Dermis blood vessel endothelial cell (primary cell): ENCODE data around the gene RAET1G. TPM values are rescaled to one million over a fixed set of nuclear protein-coding genes. Genes with fewer than 3 reads are reported as not detected.
A peak's percentile ranks its signal among the peaks of the same experiment; 100 is the strongest.
"Not testable (repeated sequence)": the region's sequence is repeated elsewhere in the genome, so short reads cannot be mapped to it uniquely, and the experiment has no call there.

ENCODE experiments used
- DNase-seq: peaks from one replicate; pipeline ENCODE4 v3.0.0; 2010
- total RNA-seq: library from RNA; depleted of rRNA; stranded (reverse); fragments of >200 nt; gene quantifications from 2 replicates; pipeline ENCODE4 v1.2.3, GENCODE V29; 2014

The RAET1G gene
- total RNA-seq, 1 donor from 2014 or later, result not detected

GRCh38 chr6:149910721-149911151 lies 12.2 kb downstream of the RAET1G start:
- no peak for DNase-seq

- no peak for DNase-seq
These were observed 13.0 kb downstream of the RAET1G start for GRCh38 chr6:149909701-149910470.

- not testable (repeated sequence) for DNase-seq
These were observed 14.4 kb downstream of the RAET1G start for GRCh38 chr6:149908480-149908879.

GRCh38 chr6:149907317-149907716 lies 15.6 kb downstream of the RAET1G start:
- DNase-seq, result no peak

- no peak for DNase-seq
These were observed 16.5 kb downstream of the RAET1G start for GRCh38 chr6:149906405-149906804.

- DNase-seq, result no peak
These were observed 17.0 kb downstream of the RAET1G start for GRCh38 chr6:149905911-149906371.

- DNase-seq, result no peak
These were observed 17.5 kb downstream of the RAET1G start for GRCh38 chr6:149905371-149905910.

- no peak for DNase-seq
These were observed 18.1 kb downstream of the RAET1G start for GRCh38 chr6:149904661-149905370.

- no peak for DNase-seq
These were observed 18.8 kb downstream of the RAET1G start for GRCh38 chr6:149903938-149904611.

GRCh38 chr6:149901444-149902140 lies 21.3 kb downstream of the RAET1G start:
- DNase-seq, result no peak

GRCh38 chr6:149900620-149901443 lies 22.1 kb downstream of the RAET1G start:
- no peak for DNase-seq

GRCh38 chr6:149899926-149900619 lies 22.8 kb downstream of the RAET1G start:
- DNase-seq, result no peak

- DNase-seq, result no peak
These were observed 23.4 kb downstream of the RAET1G start for GRCh38 chr6:149899486-149899885.

- no peak for DNase-seq
These were observed 24.0 kb downstream of the RAET1G start for GRCh38 chr6:149898966-149899365.

GRCh38 chr6:149897855-149898744 lies 24.8 kb downstream of the RAET1G start, which contains the start of gene RAET1E:
Gene RAET1E (minus strand): TSS chr6:149898113. CDS start chr6:149890901, 7,212 bp downstream.
- DNase-seq, result no peak

- peak; percentile 59 for DNase-seq
These were observed 25.8 kb downstream of the RAET1G start for GRCh38 chr6:149897015-149897697.

- peak; percentile 47 for DNase-seq
These were observed 26.4 kb downstream of the RAET1G start for GRCh38 chr6:149896491-149896890.

GRCh38 chr6:149895833-149896271 lies 27.1 kb downstream of the RAET1G start:
- DNase-seq, result peak; percentile 77

GRCh38 chr6:149895048-149895590 lies 27.8 kb downstream of the RAET1G start:
- peak; percentile 53 for DNase-seq
